Measurements from ENCODE around the gene HCN3.

DNA sequence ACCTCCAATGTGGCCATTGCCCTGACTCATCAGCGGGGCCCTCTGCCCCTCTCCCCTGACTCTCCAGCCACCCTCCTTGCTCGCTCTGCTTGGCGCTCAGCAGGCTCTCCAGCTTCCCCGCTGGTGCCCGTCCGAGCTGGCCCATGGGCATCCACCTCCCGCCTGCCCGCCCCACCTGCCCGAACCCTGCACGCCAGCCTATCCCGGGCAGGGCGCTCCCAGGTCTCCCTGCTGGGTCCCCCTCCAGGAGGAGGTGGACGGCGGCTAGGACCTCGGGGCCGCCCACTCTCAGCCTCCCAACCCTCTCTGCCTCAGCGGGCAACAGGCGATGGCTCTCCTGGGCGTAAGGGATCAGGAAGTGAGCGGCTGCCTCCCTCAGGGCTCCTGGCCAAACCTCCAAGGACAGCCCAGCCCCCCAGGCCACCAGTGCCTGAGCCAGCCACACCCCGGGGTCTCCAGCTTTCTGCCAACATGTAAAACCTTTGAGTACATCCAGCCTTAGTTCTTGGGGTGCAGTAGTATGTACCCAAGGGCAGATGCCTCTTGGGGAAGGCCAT is 10.8 kb downstream of the HCN3 start:
- TF ChIP-seq, protein P1, sequence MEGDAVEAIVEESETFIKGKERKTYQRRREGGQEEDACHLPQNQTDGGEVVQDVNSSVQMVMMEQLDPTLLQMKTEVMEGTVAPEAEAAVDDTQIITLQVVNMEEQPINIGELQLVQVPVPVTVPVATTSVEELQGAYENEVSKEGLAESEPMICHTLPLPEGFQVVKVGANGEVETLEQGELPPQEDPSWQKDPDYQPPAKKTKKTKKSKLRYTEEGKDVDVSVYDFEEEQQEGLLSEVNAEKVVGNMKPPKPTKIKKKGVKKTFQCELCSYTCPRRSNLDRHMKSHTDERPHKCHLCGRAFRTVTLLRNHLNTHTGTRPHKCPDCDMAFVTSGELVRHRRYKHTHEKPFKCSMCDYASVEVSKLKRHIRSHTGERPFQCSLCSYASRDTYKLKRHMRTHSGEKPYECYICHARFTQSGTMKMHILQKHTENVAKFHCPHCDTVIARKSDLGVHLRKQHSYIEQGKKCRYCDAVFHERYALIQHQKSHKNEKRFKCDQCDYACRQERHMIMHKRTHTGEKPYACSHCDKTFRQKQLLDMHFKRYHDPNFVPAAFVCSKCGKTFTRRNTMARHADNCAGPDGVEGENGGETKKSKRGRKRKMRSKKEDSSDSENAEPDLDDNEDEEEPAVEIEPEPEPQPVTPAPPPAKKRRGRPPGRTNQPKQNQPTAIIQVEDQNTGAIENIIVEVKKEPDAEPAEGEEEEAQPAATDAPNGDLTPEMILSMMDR (IDR thresholded peaks at IDR 0.05 in 4 of 5, conservative IDR thresholded peaks at IDR 0.05 in 1 of 5): no peak
- TF ChIP-seq POLR2A (IDR thresholded peaks at IDR 0.05): no peak
